DMS53 treated with DMSO at 0.1 percent for 48 hours (cell line): ENCODE data around the gene MMP25.
A peak's percentile ranks its signal among the peaks of the same experiment; 100 is the strongest.

ENCODE experiments used
- DNase-seq: peaks from one replicate; lab custom pipeline; 2025; ENCODE audit not compliant: unreplicated experiment; lab: John Stamatoyannopoulos, UW

Gene MMP25, protein sequence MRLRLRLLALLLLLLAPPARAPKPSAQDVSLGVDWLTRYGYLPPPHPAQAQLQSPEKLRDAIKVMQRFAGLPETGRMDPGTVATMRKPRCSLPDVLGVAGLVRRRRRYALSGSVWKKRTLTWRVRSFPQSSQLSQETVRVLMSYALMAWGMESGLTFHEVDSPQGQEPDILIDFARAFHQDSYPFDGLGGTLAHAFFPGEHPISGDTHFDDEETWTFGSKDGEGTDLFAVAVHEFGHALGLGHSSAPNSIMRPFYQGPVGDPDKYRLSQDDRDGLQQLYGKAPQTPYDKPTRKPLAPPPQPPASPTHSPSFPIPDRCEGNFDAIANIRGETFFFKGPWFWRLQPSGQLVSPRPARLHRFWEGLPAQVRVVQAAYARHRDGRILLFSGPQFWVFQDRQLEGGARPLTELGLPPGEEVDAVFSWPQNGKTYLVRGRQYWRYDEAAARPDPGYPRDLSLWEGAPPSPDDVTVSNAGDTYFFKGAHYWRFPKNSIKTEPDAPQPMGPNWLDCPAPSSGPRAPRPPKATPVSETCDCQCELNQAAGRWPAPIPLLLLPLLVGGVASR

DNA sequence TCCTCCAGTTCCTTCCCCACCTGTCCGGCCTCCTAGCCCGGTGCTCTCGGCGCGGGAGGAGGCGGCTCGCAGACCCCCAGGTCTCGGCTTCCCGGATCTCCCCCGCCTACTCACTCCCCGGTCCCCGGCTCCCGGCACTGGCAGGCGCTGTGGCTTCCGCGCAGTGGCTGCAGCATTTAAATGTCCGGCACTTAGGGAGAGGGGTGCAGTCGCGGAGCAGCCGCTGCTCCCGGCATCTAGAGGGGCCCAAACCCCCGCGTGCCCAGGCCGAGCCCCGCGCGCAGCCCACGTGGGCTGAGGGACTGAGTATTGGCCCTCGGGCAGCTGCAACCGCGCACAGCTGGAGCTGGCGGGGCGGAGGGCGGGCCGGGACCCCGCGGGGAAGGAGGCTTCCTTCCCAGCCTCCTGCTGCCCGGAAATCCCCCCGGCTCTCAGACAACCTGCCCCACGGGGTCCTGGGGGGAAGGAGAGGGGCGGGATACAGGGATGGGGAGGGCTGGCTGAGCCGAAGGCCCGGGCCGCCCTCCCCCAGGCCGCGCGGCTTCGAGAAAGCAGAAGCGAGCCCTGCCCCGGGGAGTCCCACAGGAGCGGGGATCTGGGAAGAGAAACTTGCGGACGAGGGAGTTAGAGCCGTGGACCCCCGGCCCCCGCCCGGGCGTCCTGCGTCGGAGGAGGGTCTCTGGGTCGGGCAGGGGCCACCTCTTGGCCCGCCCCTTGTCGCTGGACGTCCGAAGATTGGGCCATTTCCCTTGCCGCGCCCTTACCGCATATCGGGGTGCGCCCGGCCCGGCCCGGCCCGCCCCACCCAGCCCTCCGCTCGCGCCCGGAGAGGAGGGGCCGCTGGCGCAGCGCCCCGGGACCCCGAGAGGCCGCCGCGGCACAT, at the start of gene MMP25:
Gene MMP25 (plus strand): TSS at position 804 of the 883 bp plus-strand sequence. CDS start 357 bp downstream, outside the sequence.
- no peak for DNase-seq

DNA sequence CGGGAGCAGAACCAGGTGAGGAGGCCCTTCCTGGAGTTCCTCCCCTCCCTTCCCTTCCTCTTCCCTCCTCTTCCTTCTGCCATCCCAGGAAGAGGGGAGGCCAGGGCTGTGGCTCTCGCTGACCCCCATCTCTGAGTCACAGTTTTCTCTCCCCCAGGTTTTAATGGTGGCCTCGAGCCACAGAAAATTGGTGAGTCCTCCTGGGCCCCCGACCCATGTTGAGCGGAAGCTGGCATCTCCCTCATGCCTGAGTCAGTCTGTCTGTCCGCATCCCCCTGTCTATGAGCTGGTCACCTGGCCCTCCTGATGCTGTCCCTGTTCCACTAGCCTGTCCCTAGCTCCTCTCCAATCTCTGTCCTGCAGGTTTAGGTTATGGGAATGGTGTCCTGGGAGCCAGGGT, 46.4 kb upstream of the MMP25 start:
- DNase-seq: no peak

DNA sequence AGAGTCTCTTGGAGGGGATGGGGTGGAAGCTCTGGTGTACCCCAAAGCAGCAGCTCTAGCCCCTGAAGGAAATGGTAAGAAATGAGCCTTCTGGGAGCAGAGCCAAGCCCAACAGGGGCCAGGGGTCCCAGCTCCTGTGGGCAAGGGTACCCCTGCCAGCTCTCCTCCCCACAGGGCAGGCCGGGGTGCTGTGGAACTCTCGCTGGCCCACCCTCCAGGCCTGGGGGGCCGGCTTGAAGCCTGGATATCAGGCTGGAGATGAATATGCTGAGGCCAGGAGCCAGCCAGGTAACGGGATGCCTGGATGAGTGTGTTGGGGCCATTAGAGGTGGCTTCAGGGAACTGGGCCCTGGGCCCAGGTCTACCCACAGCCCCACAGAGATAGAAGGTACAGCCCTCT, 45.8 kb upstream of the MMP25 start:
- no peak for DNase-seq

DNA sequence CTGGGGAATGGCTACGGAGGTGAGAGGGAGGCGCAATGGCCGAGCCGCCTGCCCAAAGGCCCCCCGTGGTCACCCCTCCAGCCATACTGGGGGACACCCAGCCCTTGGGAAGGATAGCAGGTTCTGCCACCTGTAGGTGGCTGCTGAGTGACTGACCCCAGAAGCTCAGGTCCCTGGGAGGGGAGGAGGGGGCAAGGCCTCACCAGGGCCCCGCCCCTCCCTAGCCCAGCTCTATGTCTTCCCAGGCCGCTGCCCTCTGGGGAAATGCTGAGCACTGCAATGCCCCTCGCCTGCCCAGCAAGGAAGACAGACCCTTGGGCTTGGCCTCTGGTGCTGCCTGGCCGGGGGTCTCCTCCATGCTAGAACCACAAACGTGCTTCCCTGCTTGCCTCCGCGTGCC, 45.0 kb upstream of the MMP25 start:
- DNase-seq: no peak

DNA sequence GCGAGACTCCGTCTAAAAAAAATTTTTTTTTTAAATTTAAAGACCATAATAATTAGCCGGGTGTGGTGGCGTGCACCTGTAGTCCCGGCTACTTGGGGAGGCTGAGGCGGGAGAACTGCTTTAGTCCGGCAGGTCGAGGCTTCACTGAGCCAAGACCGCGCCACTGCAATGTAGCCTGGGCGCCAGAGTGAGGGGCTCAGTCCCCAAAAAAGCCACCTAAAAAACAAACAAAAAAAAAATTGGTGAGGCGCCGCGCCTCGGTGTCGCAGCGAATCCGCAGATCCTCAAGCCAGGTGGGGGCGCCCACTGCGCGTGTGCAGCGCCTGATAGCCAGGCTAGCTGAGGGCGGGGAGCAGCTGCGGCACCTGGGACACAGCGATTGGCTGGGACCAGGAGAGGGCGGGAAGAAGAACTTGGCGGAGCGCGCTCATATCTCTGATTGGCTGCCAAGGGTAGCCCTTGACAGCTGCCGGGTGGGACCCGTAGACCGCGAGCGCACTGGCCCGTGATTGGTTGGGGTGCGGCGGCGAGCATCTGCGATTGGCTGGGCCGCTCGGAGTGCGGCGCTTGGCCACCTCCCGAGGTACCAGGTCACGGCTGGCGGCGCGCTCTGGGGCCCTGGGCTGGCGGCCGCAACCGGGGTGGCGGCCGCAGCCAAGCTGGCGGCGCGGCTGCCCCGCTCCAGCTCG, 42.6 kb upstream of the MMP25 start:
- peak; percentile 94 for DNase-seq

DNA sequence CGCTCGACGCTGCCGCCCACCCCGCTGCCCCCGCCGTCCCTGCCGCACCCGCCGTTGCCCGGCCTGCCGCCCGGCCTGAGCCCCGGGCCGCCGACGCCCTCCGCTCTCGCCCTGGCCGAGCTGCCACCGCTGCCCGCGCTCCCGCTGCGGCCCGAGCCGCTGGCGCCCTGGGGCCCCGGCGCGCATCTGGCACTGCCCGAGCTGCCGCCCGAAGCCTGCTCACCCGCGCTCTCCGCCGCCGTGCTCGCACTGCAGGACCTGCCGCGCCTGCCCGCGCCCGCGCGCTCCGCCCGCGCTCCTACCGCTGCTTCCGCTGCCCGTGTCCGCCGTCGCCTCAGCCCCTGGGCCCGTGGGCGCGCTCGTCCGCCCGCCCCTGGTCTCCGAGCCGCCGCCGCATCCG, 42.0 kb upstream of the MMP25 start:
- DNase-seq: no peak

DNA sequence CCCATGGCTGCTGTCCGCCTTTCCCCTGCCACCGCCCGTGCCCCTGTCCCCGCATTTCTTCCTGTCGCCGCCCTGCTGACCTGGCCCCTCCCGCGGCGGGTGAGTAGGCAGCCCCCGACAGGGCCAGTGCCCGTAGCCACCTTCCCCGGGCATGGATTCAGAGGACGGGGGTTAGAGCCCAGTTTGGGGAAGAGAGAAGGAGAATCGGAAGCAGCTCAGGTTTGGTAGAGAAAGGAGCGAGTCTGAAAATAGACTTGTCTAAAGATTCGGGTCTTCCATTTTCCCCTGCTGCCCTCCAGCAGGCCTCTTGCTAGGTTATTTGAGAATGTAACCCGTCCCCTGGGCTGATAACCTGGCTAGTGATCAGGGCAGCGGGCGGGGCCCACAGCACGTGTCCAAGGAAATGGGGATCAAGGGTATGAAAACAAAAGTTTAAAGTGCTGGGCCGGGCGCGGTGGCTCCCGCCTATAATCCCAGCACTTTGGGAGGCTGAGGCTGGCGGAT, 41.5 kb upstream of the MMP25 start:
- DNase-seq: peak; percentile 16

DNA sequence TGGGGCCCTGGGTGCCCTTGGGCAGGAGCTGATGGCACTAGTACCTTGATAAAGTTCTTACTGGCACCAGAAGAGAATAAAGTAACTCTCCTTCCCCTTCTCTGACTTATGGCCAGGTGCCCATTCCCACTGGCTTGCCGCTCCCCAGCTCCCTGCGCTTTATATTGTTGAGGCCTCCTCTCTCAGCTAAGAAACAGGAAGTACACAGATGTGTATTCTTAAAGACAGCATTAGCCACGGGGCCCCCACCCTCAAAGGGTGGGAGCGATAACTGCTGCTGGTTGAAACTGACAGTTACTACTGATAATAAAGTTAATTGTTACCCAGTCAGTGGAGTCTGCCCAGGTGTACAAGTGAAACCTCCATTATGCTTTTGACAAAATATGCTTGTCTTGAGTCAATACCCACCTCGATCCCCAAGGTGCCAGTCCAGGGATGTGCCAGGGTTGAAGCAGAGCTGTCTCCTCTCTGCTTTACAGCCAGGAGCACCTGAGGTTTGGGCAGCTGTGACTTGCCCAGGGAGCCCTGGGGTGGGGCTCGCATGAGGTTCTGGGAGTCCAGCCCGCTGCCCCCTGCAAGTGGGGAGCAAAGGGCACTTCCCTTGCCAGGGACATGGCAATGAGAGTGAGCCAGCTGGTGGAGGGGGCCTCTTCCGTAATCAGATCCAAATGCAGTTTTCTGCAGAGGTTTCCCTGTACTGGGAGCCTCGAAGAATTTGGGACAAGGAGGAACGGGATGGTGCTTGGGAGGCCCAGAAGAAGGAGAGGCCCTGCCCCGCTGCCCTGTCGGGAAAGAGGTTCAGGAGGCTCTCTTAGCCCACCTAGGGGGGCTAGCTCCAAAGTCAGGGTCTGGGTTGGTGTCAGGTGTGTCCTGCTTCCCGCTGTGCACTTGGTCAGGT, 39.1 kb upstream of the MMP25 start:
- DNase-seq: no peak

DNA sequence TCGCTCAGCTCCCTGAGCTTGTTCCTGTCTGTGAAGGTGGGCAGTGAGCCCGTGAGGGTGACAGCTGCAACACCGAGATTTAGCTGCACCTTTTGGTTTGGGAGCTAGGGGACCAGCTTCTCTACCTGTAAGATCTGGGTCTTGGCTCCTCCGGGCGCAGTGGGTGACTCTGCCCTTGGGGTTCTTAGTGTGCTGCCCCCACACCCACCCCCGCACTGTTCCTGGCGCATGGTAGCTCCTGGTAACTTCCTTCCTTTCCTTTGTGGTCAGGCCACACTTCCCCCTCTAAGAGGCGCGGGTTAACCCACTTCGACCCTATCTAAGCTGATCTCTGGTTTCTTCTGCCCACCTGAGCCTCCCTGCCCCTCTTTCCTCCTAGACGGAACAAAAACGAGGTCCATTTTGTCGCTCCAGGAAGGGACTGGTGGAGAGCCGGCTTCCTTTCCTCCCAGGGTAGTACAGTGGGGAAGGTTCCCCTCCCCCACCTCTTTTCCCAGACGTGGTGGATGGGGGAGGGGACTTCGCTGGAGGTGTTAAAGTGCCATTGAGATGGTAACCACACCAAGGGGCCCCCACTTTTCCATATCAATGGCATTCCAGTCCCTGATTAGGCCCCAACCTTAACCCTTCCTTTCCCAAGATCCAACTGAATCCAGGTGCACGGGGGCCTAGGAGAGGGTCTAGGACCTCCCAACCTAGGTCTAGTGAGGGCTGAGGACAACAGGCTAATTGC, 38.2 kb upstream of the MMP25 start:
- DNase-seq: no peak

DNA sequence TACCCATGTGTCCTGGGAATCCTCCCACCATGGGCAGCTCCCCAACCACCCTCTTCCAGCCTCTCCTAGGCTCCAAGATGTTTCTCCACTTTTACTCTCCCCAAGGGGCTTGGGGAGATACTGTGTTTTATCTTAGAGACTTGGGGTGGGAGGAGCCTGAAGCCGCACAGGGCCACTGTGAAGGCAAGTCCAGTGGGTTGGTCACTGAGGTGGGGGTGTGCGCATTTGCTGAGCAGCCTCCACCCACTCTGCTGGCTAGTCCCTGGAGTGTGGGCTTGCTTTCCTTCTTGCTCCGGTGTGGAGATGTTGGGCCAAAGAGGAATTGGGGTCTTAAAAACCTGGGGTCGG, 37.7 kb upstream of the MMP25 start:
- no peak for DNase-seq

DNA sequence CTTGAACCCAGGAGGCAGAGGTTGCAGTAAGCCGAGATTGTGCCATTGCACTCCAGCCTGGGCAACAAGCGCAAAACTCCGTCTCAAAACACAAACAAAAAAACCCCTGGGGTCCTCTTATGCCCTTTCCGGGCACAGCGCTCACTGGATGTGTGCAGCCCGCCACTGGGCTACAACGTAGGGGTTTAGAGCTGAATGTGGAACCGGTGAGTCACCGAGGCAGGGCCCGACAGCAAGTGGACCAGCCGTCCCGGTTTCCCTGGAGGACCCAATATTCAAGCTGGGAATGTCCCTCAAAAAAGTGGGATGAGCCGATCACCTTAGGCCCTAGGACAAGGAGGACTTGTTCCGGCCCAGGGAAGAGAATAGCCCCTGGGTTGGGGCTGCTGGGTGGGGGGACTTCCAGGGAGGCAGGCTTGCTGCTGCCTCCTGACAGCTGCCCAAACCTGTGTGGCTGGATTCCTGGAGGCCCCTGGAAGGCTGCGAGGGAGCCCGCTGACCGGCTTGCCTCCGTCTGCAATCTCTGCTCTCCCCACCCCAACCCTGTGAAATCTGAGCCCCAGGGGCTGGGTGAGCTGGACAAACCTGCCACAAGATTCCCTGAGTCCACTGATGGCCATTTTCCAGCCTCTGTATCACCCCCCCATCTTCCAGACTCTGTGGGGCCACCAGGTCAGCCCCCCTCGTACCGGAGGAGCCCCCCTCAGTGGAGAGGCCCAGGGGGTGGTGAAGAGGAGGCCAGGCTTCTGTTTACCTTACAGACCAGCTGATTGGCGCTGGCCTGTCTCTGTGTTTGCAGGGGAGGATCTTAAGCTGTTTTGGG, 36.6 kb upstream of the MMP25 start:
- DNase-seq: peak; percentile 31

DNA sequence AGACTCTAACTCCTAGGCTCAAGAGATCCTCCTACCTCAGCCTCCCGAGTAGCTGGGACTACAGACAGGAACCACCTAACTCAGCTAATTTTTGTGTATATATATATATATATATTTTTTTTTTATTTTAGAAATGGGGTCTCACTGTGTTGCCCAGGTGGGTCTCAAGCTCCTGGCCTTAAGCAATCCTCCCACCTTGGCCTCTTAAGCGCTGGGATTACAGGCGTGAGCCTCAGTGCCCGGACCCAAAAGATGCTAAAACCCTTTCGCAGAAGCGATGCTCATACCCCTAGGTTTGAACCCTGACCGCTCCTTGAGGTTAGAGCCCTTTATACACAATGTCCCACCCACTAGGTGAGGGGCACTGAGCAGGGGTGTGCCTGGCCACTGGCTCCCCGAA, 35.9 kb upstream of the MMP25 start:
- no peak for DNase-seq

DNA sequence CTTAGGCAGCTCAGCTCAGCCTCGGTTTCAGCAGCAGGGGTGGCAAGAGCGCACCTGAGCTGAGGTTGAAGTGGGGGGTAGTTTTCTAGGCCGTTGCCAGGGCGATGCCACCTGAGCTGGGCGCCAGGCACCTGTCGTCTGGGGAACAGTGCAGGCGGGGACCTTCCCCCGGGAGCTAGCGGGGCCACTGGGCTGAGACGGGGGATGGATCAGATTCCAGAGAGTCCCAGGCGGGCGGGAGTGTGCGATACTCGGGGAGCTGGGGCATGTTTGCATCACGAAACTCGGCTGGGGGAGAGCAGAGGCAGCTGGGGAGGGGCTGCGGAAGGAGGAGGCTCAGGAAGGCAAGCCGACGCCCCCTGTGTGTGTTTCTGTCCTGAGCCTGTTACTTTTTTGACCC, 34.1 kb upstream of the MMP25 start:
- no peak for DNase-seq

DNA sequence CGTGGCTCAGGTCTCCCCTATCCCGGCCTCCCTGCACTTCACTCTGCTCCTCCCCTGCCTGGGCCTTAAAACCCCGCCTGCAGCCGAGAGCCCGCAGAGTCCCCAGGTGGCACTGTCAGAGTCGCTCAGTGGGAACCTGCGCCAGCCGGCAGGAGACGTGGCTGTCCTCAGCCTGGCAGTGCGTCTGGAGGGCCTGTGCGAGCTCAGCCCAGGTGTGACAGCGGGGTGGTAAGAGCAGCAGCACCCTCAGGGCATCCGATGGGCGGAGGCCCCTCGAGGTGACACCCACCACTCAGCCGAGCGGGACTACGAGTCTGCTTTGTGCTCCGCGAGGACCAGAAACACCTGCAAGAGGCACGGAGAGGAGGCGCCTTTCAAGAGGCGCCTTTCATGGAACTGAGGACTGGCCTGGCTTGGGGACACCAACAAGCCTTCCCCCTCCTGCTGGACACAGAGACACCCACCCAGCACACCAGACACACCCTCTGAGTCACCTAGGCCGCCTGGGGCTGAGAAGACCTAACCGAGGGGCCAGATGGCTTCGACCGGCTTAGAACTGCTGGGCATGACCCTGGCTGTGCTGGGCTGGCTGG, 33.4 kb upstream of the MMP25 start, which contains the start of gene CLDN9:
Gene CLDN9 (plus strand): TSS at position 96 of the 593 bp plus-strand sequence. CDS start 440 bp downstream, at position 536.
- DNase-seq: peak; percentile 29

DNA sequence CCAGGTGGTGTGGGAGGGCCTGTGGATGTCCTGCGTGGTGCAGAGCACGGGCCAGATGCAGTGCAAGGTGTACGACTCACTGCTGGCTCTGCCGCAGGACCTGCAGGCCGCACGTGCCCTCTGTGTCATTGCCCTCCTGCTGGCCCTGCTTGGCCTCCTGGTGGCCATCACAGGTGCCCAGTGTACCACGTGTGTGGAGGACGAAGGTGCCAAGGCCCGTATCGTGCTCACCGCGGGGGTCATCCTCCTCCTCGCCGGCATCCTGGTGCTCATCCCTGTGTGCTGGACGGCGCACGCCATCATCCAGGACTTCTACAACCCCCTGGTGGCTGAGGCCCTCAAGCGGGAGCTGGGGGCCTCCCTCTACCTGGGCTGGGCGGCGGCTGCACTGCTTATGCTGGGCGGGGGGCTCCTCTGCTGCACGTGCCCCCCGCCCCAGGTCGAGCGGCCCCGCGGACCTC, 32.8 kb upstream of the MMP25 start:
- DNase-seq: no peak

DNA sequence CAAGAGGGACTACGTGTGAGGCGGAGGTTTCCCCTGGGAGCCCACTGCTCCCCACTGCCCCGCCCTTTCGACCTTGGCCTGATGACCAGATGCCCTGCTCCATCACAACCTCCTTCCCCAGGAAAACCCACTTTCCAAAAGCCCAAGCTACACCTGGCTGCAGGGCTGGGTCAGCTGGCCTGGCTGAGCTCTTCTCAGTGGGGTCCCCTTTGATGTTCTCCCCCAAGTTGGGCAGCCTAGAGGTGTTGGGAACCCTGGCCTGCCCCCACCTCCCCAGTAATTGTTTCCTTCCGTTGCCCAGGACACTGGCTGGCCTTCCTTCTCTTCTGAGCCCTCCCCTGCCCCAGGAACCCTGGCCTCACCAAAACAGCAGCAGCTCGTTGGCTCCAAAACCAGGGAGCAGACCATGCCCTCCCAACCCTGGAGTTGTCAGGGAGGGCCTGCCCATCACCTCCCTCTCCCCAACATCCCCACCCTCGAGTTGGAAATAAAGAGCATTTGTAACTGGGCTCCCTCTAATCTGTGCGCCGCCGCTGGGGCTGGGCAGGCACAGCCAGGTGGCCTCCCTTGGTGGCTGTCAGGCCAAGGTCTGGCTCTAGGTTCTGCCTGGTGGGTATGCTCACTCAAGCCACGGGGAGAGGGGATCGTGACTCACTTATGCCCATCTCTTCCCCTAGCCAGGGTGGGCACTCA, 32.2 kb upstream of the MMP25 start:
- DNase-seq: no peak

DNA sequence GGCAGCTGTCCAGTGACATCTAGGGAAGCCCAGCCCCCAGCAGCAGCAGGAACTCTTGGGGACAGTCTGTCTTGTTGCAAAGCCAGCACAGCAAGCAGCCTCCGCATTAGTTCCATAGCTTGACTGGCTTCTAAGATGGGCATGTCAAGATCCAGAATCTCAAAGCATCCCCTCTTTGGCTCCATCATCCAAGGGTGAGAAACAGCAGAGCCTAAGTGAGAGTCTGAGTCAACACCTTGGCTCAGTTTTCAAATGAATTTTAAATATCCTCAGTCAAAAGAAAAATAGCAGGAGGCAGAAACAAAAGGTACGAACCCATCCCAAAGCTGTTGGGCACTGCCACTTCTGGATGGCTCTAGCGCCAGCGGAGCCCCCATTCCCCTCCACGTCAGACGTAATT, 31.4 kb upstream of the MMP25 start:
- no peak for DNase-seq
